GM12891 (cell line): ENCODE results near the gene FBXO8.

Experiments used
- PAX5 ChIP-seq: IDR thresholded peaks from 2 replicates; pipeline ENCODE4 v1.6.1; 2011; ENCODE audit warnings: low read length, moderate library complexity, mild to moderate bottlenecking; ENCODE audit not compliant: insufficient read depth, severe bottlenecking
- POLR2A ChIP-seq: IDR thresholded peaks from 2 replicates; pipeline ENCODE4 v1.6.1; 2011; ENCODE audit warnings: low read depth, low read length, control low read depth
- POLR2AphosphoS5 ChIP-seq: IDR thresholded peaks from 2 replicates; pipeline ENCODE4 v1.6.1; 2011; ENCODE audit warnings: low read depth, low read length, control low read depth
- TAF1 ChIP-seq: IDR thresholded peaks from 2 replicates; pipeline ENCODE4 v1.6.1; 2011; ENCODE audit warnings: low read depth, low read length, control low read depth

DNA sequence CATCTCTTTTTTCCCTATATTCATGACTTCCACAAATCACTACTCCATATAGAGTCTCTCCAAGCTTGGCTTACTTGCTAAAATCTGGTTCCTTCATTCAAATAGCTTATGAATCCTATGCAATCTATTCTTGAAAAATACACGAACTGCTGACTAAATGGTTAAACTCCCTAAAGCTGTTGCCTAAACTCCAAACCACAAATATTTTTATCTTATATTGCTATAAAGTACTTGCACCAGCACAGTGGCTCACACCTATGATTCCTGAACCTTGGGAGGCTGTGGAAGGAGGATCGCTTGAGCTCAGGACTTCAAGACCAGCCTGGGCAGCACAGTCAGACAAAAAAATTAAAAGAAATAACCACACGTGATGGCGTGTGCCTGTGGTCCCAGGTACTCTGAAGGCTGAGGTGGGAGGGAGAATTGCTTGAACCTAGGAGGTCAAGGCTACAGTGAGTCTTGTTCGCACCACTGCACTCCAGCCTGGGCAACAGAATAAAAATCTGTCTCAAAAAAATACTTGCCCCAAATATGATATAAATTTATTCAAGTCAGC is 2.2 kb downstream of the FBXO8 start:
- TF ChIP-seq TAF1 (no peak), POLR2AphosphoS5 (no peak), POLR2A (no peak), PAX5 (no peak)
